HFFc6 (cell line): ENCODE results near the gene ITGA11. TPM values are rescaled to one million over a fixed set of nuclear protein-coding genes. Genes with fewer than 3 reads are reported as not detected.

ENCODE experiments used
- DNase-seq: peaks from one replicate; pipeline ENCODE4 v3.0.0-alpha.2; 2018
- H3K27ac Mint-ChIP-seq: 2 replicates; pipeline ENCODE4 v1.8.0; 2020; ENCODE audit warnings: mild to moderate bottlenecking, mixed read lengths
- H3K27me3 Mint-ChIP-seq: 2 replicates; pipeline ENCODE4 v1.8.0; 2021; ENCODE audit warnings: mild to moderate bottlenecking, moderate library complexity, mixed read lengths; ENCODE audit not compliant: insufficient read depth
- H3K36me3 Mint-ChIP-seq: 2 replicates; pipeline ENCODE4 v1.8.0; 2021; ENCODE audit warnings: low read depth, mixed read lengths
- H3K4me1 Mint-ChIP-seq: 2 replicates; pipeline ENCODE4 v1.8.0; 2020; ENCODE audit warnings: low read depth, mixed read lengths
- H3K4me3 Mint-ChIP-seq: 2 replicates; pipeline ENCODE4 v1.8.0; 2020; ENCODE audit warnings: mild to moderate bottlenecking, moderate library complexity, mixed read lengths
- H3K9me3 Mint-ChIP-seq: 2 replicates; pipeline ENCODE4 v1.8.0; 2020; ENCODE audit warnings: mild to moderate bottlenecking, mixed read lengths
- CTCF ChIP-seq: fragments of 200-600 bp; sonication (generic); IDR thresholded peaks from 2 replicates; pipeline ENCODE4 v1.5.0; 2021; ENCODE audit warnings: antibody characterized with exemption, mild to moderate bottlenecking
- total RNA-seq, 6 experiments: library from RNA; stranded (reverse); fragmentation: NEBNext Ultra II Directional; extraction: Animal tissue kit (Norgen Biotek cat#: 25700); gene quantifications; 2 replicates in 1 of 6; 3 replicates in 5 of 6; pipeline ENCODE4 v1.2.3, GENCODE V29; 2021

Gene ITGA11
- total RNA-seq, 6 experiments from 2014 or later: 1.2 to 2.1 (median 1.4) TPM

- H3K36me3 Mint-ChIP-seq: peaks cover 37% of the 10 kb centered on the region
- no peaks in the 10 kb centered on the region for H3K27me3 Mint-ChIP-seq
- TF ChIP-seq CTCF: no peak
- peak overlapping the region; percentile 4; the same call in 1 of the 2 replicates for H3K27ac Mint-ChIP-seq
- H3K4me1 Mint-ChIP-seq: peaks cover 76% of the 10 kb centered on the region
- no peaks in the 10 kb centered on the region for H3K9me3 Mint-ChIP-seq
- DNase-seq: no peak
- H3K4me3 Mint-ChIP-seq: no peak overlapping the region
These were observed 145.7 kb downstream of the ITGA11 start for GRCh38 chr15:68286256-68286655.

GRCh38 chr15:68285259-68285980, 146.5 kb downstream of the ITGA11 start:
- Mint-ChIP-seq H3K4me3 (no peak overlapping the region), H3K9me3 (no peaks in the 10 kb centered on the region), H3K4me1 (peaks cover 76% of the 10 kb centered on the region), H3K27ac (no peak overlapping the region; the same call in 1 of the 2 replicates), H3K27me3 (no peaks in the 10 kb centered on the region), H3K36me3 (peaks cover 36% of the 10 kb centered on the region)
- DNase-seq: no peak
- TF ChIP-seq CTCF: no peak

GRCh38 chr15:68284616-68285258, 147.2 kb downstream of the ITGA11 start:
- H3K36me3 Mint-ChIP-seq: peaks cover 36% of the 10 kb centered on the region
- no peak for TF ChIP-seq CTCF
- no peaks in the 10 kb centered on the region for H3K9me3 Mint-ChIP-seq
- H3K27me3 Mint-ChIP-seq: no peaks in the 10 kb centered on the region
- peaks cover 79% of the 10 kb centered on the region for H3K4me1 Mint-ChIP-seq
- H3K27ac Mint-ChIP-seq: no peak overlapping the region; the same call in 1 of the 2 replicates
- H3K4me3 Mint-ChIP-seq: no peak overlapping the region
- no peak for DNase-seq

GRCh38 chr15:68283401-68283800, 148.6 kb downstream of the ITGA11 start:
- no peak for DNase-seq
- no peak for TF ChIP-seq CTCF
- Mint-ChIP-seq H3K27ac (no peak overlapping the region), H3K4me1 (peaks cover 75% of the 10 kb centered on the region), H3K4me3 (no peak overlapping the region), H3K9me3 (no peaks in the 10 kb centered on the region), H3K27me3 (no peaks in the 10 kb centered on the region), H3K36me3 (peaks cover 43% of the 10 kb centered on the region)

GRCh38 chr15:68281008-68281407, 151.0 kb downstream of the ITGA11 start:
- Mint-ChIP-seq H3K4me1 (peaks cover 70% of the 10 kb centered on the region), H3K27me3 (no peaks in the 10 kb centered on the region; the same call in 1 of the 2 replicates), H3K27ac (peak overlapping the region; percentile 82), H3K4me3 (peak overlapping the region; percentile 96), H3K36me3 (peaks cover 37% of the 10 kb centered on the region), H3K9me3 (no peaks in the 10 kb centered on the region)
- no peak for DNase-seq
- TF ChIP-seq CTCF: no peak
